HepG2 (cell line): ENCODE measurements around the gene ATRIP. TPM values are rescaled to one million over a fixed set of nuclear protein-coding genes. Genes with fewer than 3 reads are reported as not detected.

Experiments used
- AGO1 ChIP-seq: fragments of 200-400 bp; formaldehyde crosslinking; IDR thresholded peaks from 2 replicates; pipeline ENCODE4 v1.6.1; 2017; ENCODE audit warnings: mild to moderate bottlenecking, low read depth, low read length, moderate library complexity; ENCODE audit not compliant: poor library complexity, severe bottlenecking
- ATF1 ChIP-seq: IDR thresholded peaks from 2 replicates; pipeline ENCODE4 v1.6.1; 2016; ENCODE audit warnings: mild to moderate bottlenecking, control low read depth
- CAMTA2 ChIP-seq: sonication (generic); formaldehyde crosslinking; IDR thresholded peaks from 2 replicates; pipeline ENCODE4 v1.4.0; 2020; ENCODE audit warnings: mild to moderate bottlenecking, missing genetic modification reagents, borderline replicate concordance
- CHCHD3 ChIP-seq: sonication (generic); formaldehyde crosslinking; IDR thresholded peaks from 2 replicates; pipeline ENCODE4 v1.8.0; 2022; ENCODE audit warnings: mild to moderate bottlenecking, missing genetic modification reagents, moderate library complexity
- DMTF1 ChIP-seq: sonication (generic); formaldehyde crosslinking; IDR thresholded peaks from 2 replicates; pipeline ENCODE4 v1.4.0; 2020; ENCODE audit warnings: mild to moderate bottlenecking, missing genetic modification reagents
- ERF ChIP-seq: IDR thresholded peaks from 2 replicates; pipeline ENCODE4 v1.6.1; 2018; ENCODE audit warnings: missing biosample characterization, missing genetic modification reagents
- HMG20B ChIP-seq: conservative IDR thresholded peaks from 2 replicates; pipeline ENCODE4 v1.6.1; 2016; ENCODE audit warnings: missing genetic modification reagents, missing compliant biosample characterization
- IKZF4 ChIP-seq: sonication (generic); formaldehyde crosslinking; IDR thresholded peaks from 2 replicates; pipeline ENCODE4 v1.5.1; 2020; ENCODE audit warnings: borderline replicate concordance, mild to moderate bottlenecking, low read depth, missing genetic modification reagents; ENCODE audit errors: not compliant biosample characterization
- KDM1A ChIP-seq: IDR thresholded peaks from 2 replicates; pipeline ENCODE4 v1.6.1; 2016; ENCODE audit warnings: missing compliant biosample characterization
- MATR3 ChIP-seq: sonication (generic); formaldehyde crosslinking; IDR thresholded peaks from 2 replicates; pipeline ENCODE4 v1.4.0; 2020; ENCODE audit warnings: missing genetic modification reagents
- MEIS2 ChIP-seq: sonication (generic); formaldehyde crosslinking; IDR thresholded peaks from 2 replicates; pipeline ENCODE4 v1.9.0; 2021; ENCODE audit warnings: mild to moderate bottlenecking, missing genetic modification reagents
- NR2F6 ChIP-seq, 2 experiments: IDR thresholded peaks; 2 replicates each; pipeline ENCODE4 v1.6.1; 2016; ENCODE audit warnings: antibody characterized with exemption in 1 of 2, mild to moderate bottlenecking in 1 of 2
- PLRG1 ChIP-seq: fragments of 450-650 bp; conservative IDR thresholded peaks from 2 replicates; pipeline ENCODE4 v1.6.1; 2016
- POLR2AphosphoS2 ChIP-seq: IDR thresholded peaks from 2 replicates; pipeline ENCODE4 v1.6.1; 2011; ENCODE audit warnings: low read depth, low read length, improper control_type of control experiment
- SIN3B ChIP-seq: fragments of 150-350 bp; IDR thresholded peaks from 2 replicates; pipeline ENCODE4 v1.6.1; 2014; ENCODE audit warnings: low read length
- SSRP1 ChIP-seq: IDR thresholded peaks from 2 replicates; pipeline ENCODE4 v1.6.1; 2016; ENCODE audit warnings: control low read depth
- ZMYM3 ChIP-seq: sonication (generic); formaldehyde crosslinking; IDR thresholded peaks from 2 replicates; pipeline ENCODE4 v1.5.1; 2020; ENCODE audit warnings: mild to moderate bottlenecking, missing genetic modification reagents
- ZNF24 ChIP-seq: fragments of 450-650 bp; IDR thresholded peaks from 2 replicates; pipeline ENCODE4 v1.6.1; 2017; ENCODE audit warnings: antibody characterized with exemption, mild to moderate bottlenecking
- ZNF350 ChIP-seq: sonication (generic); formaldehyde crosslinking; IDR thresholded peaks from 2 replicates; pipeline ENCODE4 v1.4.0; 2020; ENCODE audit warnings: mild to moderate bottlenecking, low read depth, missing genetic modification reagents, borderline replicate concordance
- ZNF543 ChIP-seq: sonication (generic); formaldehyde crosslinking; IDR thresholded peaks from 2 replicates; pipeline ENCODE4 v1.4.0; 2020; ENCODE audit warnings: mild to moderate bottlenecking, missing genetic modification reagents
- ZNF549 ChIP-seq: sonication (generic); formaldehyde crosslinking; IDR thresholded peaks from 2 replicates; pipeline ENCODE4 v1.5.0; 2020; ENCODE audit warnings: missing genetic modification reagents
- ZNF746 ChIP-seq: sonication (generic); formaldehyde crosslinking; IDR thresholded peaks from 2 replicates; pipeline ENCODE4 v1.8.0; 2022; ENCODE audit warnings: mild to moderate bottlenecking, missing genetic modification reagents
- ZNF768 ChIP-seq: sonication (generic); formaldehyde crosslinking; IDR thresholded peaks from 2 replicates; pipeline ENCODE4 v1.4.0; 2020; ENCODE audit warnings: missing genetic modification reagents
- ZSCAN21 ChIP-seq: sonication (generic); formaldehyde crosslinking; IDR thresholded peaks from 2 replicates; pipeline ENCODE4 v1.8.0; 2022; ENCODE audit warnings: mild to moderate bottlenecking, missing genetic modification reagents, moderate library complexity, borderline replicate concordance
- polyA plus RNA-seq, 8 experiments: library from polyadenylated mRNA; depleted of rRNA in 3 of 8; stranded (reverse) in 7 of 8; unstranded in 1 of 8; fragments of >200 nt; fragmentation: Illumina TruSeq in 4 of 8; extraction: Trizol in 4 of 8; gene quantifications; 2 replicates each; pipeline versions ENCODE4 v1.2.1 to v1.2.3, GENCODE V29; 2011 to 2016; ENCODE audit warnings: low read depth in 4 of 8, missing spikeins in 1 of 8, mixed read lengths in 1 of 8; ENCODE audit not compliant: insufficient read depth in 1 of 8
- total RNA-seq, 5 experiments: library from RNA; depleted of rRNA; stranded (reverse); fragments of >200 nt; fragmentation: Illumina TruSeq; extraction: Trizol; gene quantifications; 2 replicates each; pipeline ENCODE4 v1.2.3, GENCODE V29; 2016; ENCODE audit warnings: low read depth in 1 of 5
- TF ChIP-seq, protein P1 (sequence below): sonication (generic); formaldehyde crosslinking; IDR thresholded peaks from 2 replicates; pipeline ENCODE4 v1.4.0; 2020; ENCODE audit warnings: low read depth, mild to moderate bottlenecking, missing genetic modification reagents
- TF ChIP-seq, protein P2 (sequence below): sonication (generic); formaldehyde crosslinking; IDR thresholded peaks from 2 replicates; pipeline ENCODE4 v1.8.0; 2022; ENCODE audit warnings: missing genetic modification reagents, mild to moderate bottlenecking, borderline replicate concordance

Gene ATRIP
- total and polyA plus RNA-seq, 2 of the 13 experiments (the other 11 are each of a cell fraction or from before 2014, with no cell fraction given) = 5.1 to 12.5 TPM

DNA sequence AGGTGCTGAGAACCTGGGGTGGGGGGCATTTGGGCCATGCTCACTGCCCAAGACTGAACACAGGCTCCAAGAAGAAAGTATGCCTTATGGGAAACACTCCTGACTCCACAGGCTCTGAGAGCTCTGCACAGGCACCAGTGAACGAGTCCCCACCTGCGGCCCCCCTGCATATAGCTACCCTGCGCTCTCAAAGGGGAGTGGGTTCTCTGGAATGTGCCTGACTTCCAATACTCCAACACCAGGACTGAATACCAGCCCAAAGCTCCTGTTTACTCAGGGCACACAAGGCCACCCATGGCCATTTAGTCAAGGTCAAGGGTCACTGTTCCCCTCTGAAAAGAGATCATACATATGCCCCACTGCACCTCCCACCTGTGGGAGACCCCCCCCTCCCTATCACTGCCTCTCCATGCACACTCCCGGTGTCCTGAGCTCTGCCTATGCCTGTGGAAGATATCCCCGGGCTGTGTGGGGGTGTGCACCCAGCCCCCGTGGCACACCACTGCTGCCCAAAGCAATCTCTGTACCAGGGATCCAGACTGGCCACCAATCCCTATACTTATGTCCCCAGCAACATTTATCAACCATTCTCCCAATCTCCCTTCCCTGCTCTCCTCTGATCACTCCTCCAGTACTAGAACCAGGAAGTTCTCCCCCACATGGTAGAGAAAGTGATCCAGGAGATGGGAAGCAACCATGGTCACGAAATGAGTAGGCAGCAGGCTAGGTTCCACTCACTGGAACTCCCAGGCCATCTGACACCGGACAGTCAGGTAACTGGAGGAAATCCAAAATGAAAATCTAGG lies 15.1 kb upstream of the ATRIP start (continued):
- TF ChIP-seq ATF1 (CRISPR knock-in tag) = no peak
- TF ChIP-seq ZNF350 = peak; percentile 61; the same call in 1 of the 2 replicates
- no peak for TF ChIP-seq MATR3 (CRISPR knock-in tag)
- no peak for TF ChIP-seq SIN3B
- 0 out of 2 replicates have a peak, but pooled peaks have one; percentile 51 for TF ChIP-seq MEIS2
- TF ChIP-seq POLR2AphosphoS2 = no peak
- TF ChIP-seq AGO1 = no peak
- TF ChIP-seq DMTF1 (CRISPR knock-in tag) = no peak
- peak; percentile 63 for TF ChIP-seq ZSCAN21 (CRISPR knock-in tag)
- TF ChIP-seq NR2F6 (IDR thresholded peaks at IDR 0.05) = peak; percentile 99
- peak; percentile 100 for TF ChIP-seq NR2F6 (CRISPR knock-in tag; IDR thresholded peaks at IDR 0.05)
- 0 out of 2 replicates have a peak, but pooled peaks have one; percentile 11 for TF ChIP-seq ZNF768 (CRISPR knock-in tag)
- peak; percentile 36; the same call in 1 of the 2 replicates for TF ChIP-seq ERF (CRISPR knock-in tag)
- no peak for TF ChIP-seq ZNF549
- TF ChIP-seq KDM1A = 0 out of 2 replicates have a peak, but pooled peaks have one; percentile 39
- no peak for TF ChIP-seq CHCHD3 (CRISPR knock-in tag)
- TF ChIP-seq CAMTA2 (CRISPR knock-in tag) = no peak
- no peak for TF ChIP-seq ZNF543
- no peak for TF ChIP-seq PLRG1
- TF ChIP-seq ZMYM3 (CRISPR knock-in tag) = no peak
- TF ChIP-seq SSRP1 = no peak; the same call in 1 of the 2 replicates
- TF ChIP-seq, protein P1, sequence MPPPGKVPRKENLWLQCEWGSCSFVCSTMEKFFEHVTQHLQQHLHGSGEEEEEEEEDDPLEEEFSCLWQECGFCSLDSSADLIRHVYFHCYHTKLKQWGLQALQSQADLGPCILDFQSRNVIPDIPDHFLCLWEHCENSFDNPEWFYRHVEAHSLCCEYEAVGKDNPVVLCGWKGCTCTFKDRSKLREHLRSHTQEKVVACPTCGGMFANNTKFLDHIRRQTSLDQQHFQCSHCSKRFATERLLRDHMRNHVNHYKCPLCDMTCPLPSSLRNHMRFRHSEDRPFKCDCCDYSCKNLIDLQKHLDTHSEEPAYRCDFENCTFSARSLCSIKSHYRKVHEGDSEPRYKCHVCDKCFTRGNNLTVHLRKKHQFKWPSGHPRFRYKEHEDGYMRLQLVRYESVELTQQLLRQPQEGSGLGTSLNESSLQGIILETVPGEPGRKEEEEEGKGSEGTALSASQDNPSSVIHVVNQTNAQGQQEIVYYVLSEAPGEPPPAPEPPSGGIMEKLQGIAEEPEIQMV (CRISPR knock-in tag) = peak; percentile 50; the same call in 1 of the 2 replicates
- TF ChIP-seq HMG20B (CRISPR knock-in tag) = peak; percentile 84
- TF ChIP-seq ZNF746 = peak; percentile 96
- TF ChIP-seq, protein P2, sequence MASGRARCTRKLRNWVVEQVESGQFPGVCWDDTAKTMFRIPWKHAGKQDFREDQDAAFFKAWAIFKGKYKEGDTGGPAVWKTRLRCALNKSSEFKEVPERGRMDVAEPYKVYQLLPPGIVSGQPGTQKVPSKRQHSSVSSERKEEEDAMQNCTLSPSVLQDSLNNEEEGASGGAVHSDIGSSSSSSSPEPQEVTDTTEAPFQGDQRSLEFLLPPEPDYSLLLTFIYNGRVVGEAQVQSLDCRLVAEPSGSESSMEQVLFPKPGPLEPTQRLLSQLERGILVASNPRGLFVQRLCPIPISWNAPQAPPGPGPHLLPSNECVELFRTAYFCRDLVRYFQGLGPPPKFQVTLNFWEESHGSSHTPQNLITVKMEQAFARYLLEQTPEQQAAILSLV (CRISPR knock-in tag) = no peak
- no peak for TF ChIP-seq ZNF24
- TF ChIP-seq IKZF4 (CRISPR knock-in tag) = peak; percentile 65
